SK-N-MC (cell line): ENCODE data around the gene MTMR2.

Source experiments
- DNase-seq: peaks from one replicate; pipeline ENCODE4 v3.0.0-alpha.2; 2011; ENCODE audit warnings: low read depth, low spot score
- H3K27ac ChIP-seq: fragments of 200-600 bp; sonication (generic); 2 replicates; pipeline ENCODE4 v1.5.1; 2016; ENCODE audit warnings: mixed run types
- H3K36me3 ChIP-seq: fragments of 200-600 bp; sonication (generic); 2 replicates; pipeline ENCODE4 v1.6.1; 2017; ENCODE audit warnings: antibody characterized with exemption, low read length, mixed read lengths; ENCODE audit not compliant: insufficient read depth
- H3K4me3 ChIP-seq: fragments of 200-600 bp; sonication (generic); 2 replicates; pipeline ENCODE4 v1.5.1; 2016
- H3K9ac ChIP-seq: fragments of 200-600 bp; sonication (generic); 2 replicates; pipeline ENCODE4 v1.8.0; 2017; ENCODE audit warnings: mixed run types, mixed read lengths; ENCODE audit not compliant: insufficient read length
- H3K9me3 ChIP-seq: fragments of 200-600 bp; sonication (generic); 2 replicates; pipeline ENCODE4 v1.6.1; 2017; ENCODE audit warnings: low read depth, mild to moderate bottlenecking, antibody characterized with exemption, low read length, moderate library complexity, mixed read lengths
- EZH2 ChIP-seq: fragments of 200-600 bp; sonication (generic); IDR thresholded peaks from one replicate; pipeline ENCODE4 v1.6.1; 2017; ENCODE audit warnings: antibody characterized with exemption
- FOXP2 ChIP-seq: optimal IDR thresholded peaks from 2 replicates; pipeline ENCODE3; 2011; ENCODE audit warnings: mild to moderate bottlenecking, moderate library complexity; ENCODE audit not compliant: insufficient read depth; ENCODE audit errors: extremely low read length, control extremely low read depth
- POLR2AphosphoS5 ChIP-seq: IDR thresholded peaks from 2 replicates; pipeline ENCODE4 v1.6.1; 2012; ENCODE audit warnings: mild to moderate bottlenecking, low read depth, low read length, borderline replicate concordance

The MTMR2 gene

DNA sequence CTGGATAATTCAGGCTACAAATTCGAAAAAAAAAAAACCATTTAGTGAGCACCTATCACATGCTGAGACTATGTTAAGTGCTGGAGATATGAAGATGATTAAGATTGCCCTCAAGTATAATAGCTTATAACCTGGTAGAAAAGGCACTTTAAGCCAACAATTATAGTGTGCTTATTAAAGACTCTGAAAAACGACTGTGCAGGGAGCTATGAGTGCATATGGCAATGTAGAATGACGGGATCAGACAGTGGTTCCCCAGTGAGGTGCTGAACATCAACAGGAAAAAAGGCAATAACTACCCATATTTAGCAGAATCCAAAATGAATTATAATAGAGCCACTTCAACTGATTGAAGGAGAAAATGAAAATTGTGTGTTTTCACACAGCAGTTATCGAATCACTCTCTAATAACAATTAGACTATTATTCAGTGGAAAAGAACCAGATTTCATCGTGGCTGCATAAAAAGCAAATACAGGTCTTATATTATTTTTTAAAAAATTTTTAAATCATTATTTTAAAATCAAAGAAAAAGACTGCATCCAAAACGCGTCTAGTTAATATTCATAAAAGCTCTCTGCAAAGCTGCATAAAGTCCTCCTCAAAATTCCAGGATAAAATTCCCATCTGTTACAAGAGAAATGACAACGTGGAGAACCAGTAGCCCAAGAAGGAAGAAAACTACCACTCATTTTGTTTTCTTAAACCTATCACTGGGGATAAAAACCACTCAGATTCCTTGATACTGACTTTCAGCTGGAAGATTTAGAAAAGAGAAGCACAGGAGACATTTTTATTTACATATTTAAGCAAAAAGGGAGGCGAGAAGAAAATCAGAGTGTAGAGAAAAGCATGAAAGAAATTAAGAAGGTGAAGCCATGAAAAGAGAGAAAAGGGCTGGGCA is 1.1 kb downstream of the MTMR2 start:
- no peak for TF ChIP-seq POLR2AphosphoS5
- TF ChIP-seq FOXP2: no peak
- no peak for DNase-seq
- H3K36me3 ChIP-seq: no peaks in the 10 kb centered on the region
- peak overlapping the region; percentile 85 for H3K9ac ChIP-seq
- H3K27ac ChIP-seq: peak overlapping the region; percentile 73; the same call in 1 of the 2 replicates
- no peaks in the 10 kb centered on the region for H3K9me3 ChIP-seq
- H3K4me3 ChIP-seq: peak overlapping the region; percentile 83

GRCh38 chr11:95922099-95922498 is 1.8 kb downstream of the MTMR2 start:
- Histone ChIP-seq H3K4me3 (peak overlapping the region; percentile 61), H3K9ac (peak overlapping the region; percentile 24), H3K27ac (no peak overlapping the region; the same call in 1 of the 2 replicates), H3K9me3 (no peaks in the 10 kb centered on the region), H3K36me3 (no peaks in the 10 kb centered on the region)
- TF ChIP-seq EZH2 (no peak), FOXP2 (no peak), POLR2AphosphoS5 (no peak)
- no peak for DNase-seq

GRCh38 chr11:95920460-95921105 is 3.3 kb downstream of the MTMR2 start:
- TF ChIP-seq FOXP2 (no peak), POLR2AphosphoS5 (no peak), EZH2 (no peak)
- H3K36me3 ChIP-seq: no peaks in the 10 kb centered on the region
- DNase-seq: no peak

GRCh38 chr11:95919514-95919913 is 4.4 kb downstream of the MTMR2 start:
- no peak overlapping the region for H3K4me3 ChIP-seq
- no peak overlapping the region for H3K27ac ChIP-seq
- no peaks in the 10 kb centered on the region for H3K9me3 ChIP-seq
- H3K9ac ChIP-seq: no peak overlapping the region
- DNase-seq: no peak
- no peaks in the 10 kb centered on the region for H3K36me3 ChIP-seq
- TF ChIP-seq POLR2AphosphoS5 (no peak), FOXP2 (no peak), EZH2 (no peak)

More at GRCh38 chr11:95920460-95921105, 3.3 kb downstream of the MTMR2 start:
- Histone ChIP-seq H3K4me3 (no peak overlapping the region), H3K9me3 (no peaks in the 10 kb centered on the region), H3K27ac (no peak overlapping the region), H3K9ac (no peak overlapping the region)

DNA sequence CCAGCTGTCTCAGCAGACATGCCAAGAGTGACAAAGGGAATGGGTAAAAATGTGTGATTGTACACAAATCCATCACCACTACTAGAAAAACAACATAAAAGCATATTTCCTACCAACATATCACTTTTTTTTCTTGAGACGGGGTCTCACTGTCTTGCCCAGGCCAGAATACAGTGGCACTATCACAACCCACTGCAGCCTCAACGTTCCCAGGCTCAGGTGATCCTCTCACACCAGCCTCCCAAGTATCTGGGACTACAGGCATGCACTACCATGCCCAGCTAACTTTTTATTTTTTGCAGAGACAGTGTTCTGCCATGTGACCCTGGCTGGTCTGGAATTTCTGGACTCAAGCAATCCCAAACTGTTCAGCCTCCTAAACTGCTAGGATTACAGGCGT is 5.2 kb downstream of the MTMR2 start:
- Histone ChIP-seq H3K4me3 (no peak overlapping the region), H3K36me3 (no peaks in the 10 kb centered on the region), H3K9me3 (no peaks in the 10 kb centered on the region), H3K27ac (no peak overlapping the region), H3K9ac (no peak overlapping the region)
- no peak for TF ChIP-seq FOXP2
- no peak for TF ChIP-seq POLR2AphosphoS5
- no peak for TF ChIP-seq EZH2
- DNase-seq: no peak

GRCh38 chr11:95918056-95918455 is 5.9 kb downstream of the MTMR2 start:
- DNase-seq: no peak
- Histone ChIP-seq H3K27ac (no peak overlapping the region), H3K4me3 (no peak overlapping the region), H3K9me3 (no peaks in the 10 kb centered on the region), H3K36me3 (no peaks in the 10 kb centered on the region), H3K9ac (no peak overlapping the region)
- no peak for TF ChIP-seq FOXP2
- no peak for TF ChIP-seq EZH2
- no peak for TF ChIP-seq POLR2AphosphoS5

- no peaks in the 10 kb centered on the region for H3K9me3 ChIP-seq
- no peak for DNase-seq
- H3K36me3 ChIP-seq: no peaks in the 10 kb centered on the region
- H3K27ac ChIP-seq: no peak overlapping the region
- H3K4me3 ChIP-seq: no peak overlapping the region
- TF ChIP-seq POLR2AphosphoS5: no peak
- H3K9ac ChIP-seq: no peak overlapping the region
Measured at GRCh38 chr11:95917193-95918036, 6.5 kb downstream of the MTMR2 start.

DNA sequence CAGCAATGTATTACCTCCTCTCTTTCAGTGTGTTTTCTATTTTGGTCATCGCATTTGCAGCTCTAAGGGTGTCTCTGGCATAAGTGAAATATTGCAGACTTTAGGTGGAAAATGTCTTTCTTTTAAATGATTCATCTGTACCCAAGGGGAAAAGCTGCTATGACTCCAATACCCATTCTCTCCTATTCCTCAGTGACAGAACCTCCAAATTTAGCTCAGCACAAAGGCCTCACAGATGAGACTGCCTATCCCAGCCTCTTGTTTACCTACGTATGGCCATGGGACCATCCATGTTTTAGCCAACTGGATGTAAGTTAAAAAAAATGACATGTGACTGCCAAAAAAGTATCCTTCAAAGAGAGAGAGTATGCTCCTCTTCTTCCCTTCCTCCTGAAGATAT is 7.9 kb downstream of the MTMR2 start:
- Histone ChIP-seq H3K4me3 (no peak overlapping the region), H3K9me3 (no peaks in the 10 kb centered on the region), H3K9ac (no peak overlapping the region), H3K36me3 (no peaks in the 10 kb centered on the region), H3K27ac (no peak overlapping the region)
- DNase-seq: no peak
- TF ChIP-seq FOXP2 (no peak), EZH2 (no peak), POLR2AphosphoS5 (no peak)
